ENCODE results near the gene FGD6.

Gene FGD6

GRCh38 chr12:95231190-95231589 lies 13.9 kb upstream of the FGD6 start:
- DNase-seq, result no peak

- DNase-seq, result no peak
These were observed 13.0 kb upstream of the FGD6 start for GRCh38 chr12:95230313-95230712.

DNA sequence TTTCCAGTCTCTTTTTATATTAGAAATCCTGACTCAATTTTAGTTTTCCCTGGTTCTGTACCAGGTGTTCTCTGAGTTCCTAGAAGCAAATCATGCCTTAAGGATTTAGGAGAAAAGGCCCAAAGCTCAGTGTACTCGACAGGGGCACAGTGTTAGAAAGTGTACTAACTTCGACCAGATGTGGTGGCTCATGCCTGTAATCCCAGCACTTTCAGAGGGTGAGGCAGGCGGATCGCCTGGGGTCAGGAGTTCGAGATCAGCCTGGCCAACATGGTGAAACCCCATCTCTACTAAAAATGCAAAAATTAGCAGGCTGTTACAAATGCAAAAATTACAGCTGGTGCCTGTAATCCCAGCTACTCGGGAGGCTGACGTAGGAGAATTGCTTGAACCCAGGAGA lies 12.4 kb upstream of the FGD6 start:
- no peak for DNase-seq

GRCh38 chr12:95228617-95229016 lies 11.3 kb upstream of the FGD6 start:
- DNase-seq, result no peak

DNA sequence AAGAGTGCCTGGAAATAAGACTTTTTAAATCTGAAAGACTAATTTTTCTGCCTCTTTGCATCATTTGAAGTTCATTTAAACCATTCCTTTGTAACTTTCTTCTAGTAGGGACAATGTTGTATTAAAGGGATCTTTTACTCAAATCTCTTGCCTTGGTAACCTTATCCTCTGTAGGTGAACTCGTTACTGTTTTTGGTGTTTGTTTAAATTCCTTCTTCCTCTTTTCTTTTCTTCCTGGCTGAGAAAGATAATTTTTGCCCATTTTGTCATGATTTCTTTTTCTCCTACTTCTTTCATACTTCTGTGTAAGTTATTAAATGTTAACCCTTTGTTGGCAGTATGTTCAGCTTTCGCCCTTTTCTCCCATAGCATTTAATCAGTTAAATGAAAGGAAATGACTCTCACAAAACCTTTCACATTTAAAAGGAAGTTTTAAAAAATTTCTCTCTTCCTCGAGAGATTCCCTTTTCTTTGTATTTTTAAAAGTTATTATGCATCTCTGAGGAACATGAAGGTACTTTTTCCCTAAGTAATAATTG lies 10.6 kb upstream of the FGD6 start:
- no peak for DNase-seq

DNA sequence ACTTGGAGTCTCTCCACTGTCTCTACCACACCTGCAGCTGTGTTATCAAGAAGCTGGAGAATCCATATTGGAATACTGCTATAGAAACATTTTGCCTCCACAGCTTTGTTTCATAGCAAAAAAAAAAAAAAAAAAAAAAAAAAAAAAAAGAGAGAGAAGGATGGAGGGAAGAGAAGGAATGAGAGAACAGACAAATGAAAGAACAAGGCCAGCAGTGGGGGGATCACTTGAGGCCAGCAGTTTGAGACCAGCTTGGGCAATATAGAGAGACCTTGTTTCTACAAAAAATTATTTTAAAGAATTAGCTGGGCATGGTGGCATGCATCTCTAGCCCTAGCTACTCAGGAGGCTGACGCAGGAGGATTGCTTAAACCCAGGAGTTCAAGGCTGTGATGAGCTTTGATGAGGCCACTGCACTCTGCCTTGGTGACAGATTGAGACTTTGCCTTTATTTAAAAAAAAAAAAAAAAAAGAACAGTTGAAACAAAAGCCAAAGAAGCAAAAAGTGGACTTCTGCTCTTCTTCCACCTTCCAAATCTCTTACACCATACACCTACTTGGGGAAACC lies 8.5 kb upstream of the FGD6 start:
- no peak for DNase-seq

DNA sequence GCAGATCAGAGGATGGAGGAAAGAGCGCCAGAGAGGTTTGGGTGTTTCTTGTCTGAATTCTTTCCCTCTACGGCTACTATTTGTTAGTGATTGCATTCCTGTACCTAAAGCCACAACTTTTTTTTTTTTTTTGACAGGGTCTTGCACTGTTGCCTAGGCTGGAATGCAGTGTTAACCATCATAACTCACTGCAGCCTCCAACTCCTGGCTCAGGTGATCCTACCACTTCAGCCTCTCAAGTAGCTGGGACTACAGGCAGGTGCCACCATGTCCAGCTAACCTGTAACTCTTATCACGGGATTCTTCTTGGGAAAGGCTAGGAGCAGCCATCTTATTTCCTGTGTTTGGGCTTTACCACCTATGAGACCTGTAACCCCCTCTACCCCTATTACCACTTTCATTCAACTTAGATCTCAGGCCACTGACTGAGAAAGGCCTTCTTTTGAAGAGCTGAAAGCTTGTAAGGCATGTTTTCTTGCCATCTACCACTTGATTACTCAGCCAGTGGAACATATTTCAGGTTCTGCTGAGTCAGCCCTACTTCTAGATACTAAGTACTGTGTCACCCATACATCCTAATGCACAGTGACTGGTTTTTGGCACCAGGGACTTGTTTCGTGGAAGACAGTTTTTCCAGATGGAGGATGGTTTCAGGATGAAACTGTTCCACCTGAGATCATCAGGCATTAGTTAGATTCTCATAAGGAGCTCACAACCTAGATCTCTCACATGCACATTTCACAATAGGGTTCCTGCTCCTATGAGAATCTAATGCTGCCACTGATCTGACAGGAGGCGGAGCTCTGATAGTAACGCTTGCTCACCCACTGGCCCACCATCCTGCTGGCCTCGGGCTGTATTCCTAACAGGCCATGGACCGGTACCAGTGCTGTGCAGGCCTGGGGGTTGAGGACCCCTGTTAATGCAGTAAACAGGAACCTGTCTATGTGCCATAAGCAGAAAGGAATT lies 7.2 kb upstream of the FGD6 start:
- no peak for DNase-seq

- no peak for DNase-seq
These were observed 3.5 kb upstream of the FGD6 start for GRCh38 chr12:95220726-95221125.

DNA sequence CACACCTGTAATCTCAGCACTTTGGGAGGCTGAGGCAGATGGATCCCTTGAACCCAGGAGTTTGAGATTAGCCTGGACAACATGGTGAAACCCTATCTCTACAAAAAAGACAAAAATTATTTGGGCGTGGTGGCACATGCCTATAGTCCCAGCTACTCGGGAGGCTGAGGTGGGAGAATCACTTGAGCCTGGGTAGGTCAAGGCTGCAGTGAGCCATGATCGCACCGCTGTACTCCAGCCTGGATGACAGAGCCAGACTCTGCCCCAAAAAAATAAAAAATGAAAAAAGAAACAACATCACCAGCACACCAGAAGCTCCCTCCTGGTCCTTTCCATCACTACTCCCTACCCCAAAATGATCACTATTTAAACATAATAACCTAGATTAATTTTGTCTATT lies 2.9 kb upstream of the FGD6 start:
- DNase-seq, result no peak

GRCh38 chr12:95218150-95219133 lies 1.2 kb upstream of the FGD6 start:
- DNase-seq, result peak; percentile 11

DNA sequence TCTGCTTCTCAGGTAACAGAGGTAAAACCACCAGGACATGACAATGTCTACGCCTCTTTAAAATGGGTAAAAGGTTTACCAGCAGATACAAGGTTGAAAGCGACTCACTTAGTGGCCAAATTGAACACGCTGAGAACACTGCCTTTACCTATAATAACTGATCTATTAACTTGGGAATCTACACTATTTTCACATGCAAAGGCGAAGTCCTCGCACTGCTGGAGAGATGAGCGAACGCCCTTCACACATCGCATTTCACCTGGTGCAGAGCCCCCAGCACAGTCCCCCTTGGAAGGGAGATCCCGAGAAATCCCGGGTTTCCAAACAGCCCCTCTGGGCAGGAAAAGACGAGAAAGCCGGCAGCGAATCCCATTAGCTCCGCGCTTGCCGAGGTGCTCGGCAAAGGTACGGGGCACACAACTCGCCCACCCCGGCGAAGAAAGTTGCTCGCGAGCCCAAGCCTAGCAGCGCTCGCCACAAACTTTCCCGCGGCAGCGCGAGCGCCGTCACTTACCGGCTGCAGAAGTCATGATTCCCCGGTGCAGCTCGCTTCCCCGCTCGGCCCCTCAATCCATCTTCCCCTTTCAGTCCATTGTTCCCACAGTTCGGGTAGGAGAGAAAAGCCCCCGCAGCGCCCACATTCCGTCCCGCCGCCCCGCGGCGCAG lies 423 bp downstream of the FGD6 start:
- no peak for DNase-seq

DNA sequence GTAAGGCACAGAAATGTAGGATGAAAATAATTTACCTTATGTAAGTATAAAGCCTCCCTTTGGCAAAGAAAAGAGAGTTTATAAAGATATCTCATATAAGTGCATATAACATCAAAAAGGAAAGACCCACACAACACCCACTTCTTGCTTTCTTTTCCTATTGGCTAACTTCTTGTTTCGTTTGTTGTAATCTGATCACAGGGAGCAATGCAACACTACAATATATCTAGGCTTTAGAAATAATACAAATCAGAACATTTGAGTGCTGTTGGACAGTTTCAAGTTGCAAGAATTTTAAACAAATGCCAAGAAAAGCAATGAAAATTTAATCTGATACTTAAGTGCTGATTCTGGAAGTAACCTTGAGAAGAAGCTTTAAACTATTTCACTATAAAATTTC lies 1.3 kb downstream of the FGD6 start:
- no peak for DNase-seq

- no peak for DNase-seq
These were observed 2.8 kb downstream of the FGD6 start for GRCh38 chr12:95214466-95214865.

DNA sequence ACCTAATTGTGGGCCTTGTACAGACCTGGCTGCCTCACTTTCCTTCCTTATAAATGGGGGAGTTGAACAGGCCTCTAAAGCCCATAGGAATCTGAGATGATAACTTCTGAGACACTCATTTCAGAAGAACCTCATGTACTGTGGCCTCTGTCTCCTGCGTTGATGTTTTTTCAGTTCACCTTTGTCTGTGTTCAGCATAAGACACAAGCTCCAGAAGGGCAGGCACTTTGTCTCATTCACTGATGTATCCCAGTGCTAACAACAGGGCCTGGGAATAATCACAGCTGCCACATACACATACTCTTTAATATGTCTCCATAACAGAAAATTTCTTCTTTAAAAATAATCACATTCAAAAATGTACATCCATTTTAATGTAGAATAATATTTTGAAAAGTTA lies 3.3 kb downstream of the FGD6 start:
- DNase-seq, result no peak

GRCh38 chr12:95213119-95213518 lies 4.1 kb downstream of the FGD6 start:
- DNase-seq, result no peak

GRCh38 chr12:95212586-95212985 lies 4.7 kb downstream of the FGD6 start:
- no peak for DNase-seq

DNA sequence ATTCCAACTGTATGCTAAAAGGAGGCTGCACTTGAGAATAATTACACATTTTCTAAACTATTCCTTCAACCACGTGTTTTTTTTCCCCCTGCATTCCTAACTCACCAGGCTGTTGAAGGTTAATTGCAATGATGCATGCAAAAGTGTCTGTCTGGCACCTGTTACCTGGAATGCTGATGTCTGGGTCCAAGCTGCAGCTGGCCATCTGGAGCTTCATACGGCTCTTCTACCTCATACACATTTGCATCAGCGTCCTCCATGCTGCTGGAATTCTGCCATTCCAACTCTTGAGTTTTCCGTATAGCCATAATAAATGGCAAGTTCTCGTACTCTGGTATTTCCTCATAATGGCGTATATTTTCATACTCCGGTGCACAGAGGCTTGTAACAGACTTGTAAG lies 8.6 kb downstream of the FGD6 start:
- DNase-seq, result no peak

- no peak for DNase-seq
These were observed 9.9 kb downstream of the FGD6 start for GRCh38 chr12:95207407-95207806.

DNA sequence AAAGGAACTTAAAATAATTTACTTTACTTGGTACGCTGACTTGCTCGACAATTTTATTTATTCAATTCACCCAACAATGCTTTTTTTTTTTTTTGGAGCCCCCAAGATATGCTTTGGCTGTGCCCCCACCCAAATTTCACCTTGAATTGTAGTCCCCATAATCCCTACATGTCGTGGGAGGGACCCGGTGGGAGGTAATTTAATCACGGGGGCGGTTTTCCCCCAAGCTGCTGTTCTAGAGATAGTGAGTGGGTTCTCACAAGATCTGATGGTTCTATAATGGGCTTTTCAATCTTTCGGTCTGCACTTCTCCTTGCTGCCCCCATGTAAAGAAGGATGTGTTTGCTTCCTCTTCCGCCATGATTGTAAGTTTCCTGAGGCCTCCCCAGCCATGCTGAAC lies 10.4 kb downstream of the FGD6 start:
- DNase-seq, result no peak

DNA sequence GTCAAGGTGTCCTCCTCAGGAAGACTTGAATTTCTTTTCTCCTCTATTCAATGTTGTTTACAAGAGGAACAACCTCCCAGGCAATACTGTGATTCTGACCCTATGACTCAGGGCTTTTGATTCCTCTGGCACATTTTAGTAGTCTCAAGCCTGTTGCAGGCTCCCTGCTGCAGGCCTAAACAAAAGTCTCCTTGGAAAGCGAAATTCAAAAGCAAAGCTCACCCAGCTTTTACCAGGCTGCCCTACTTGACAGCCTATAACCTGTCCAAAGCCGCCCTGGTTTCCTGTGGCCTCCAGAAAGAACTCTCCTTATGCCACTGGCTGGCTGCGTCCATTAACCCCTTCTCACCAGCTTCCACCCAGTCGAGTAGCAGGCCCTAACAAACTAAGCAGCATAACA lies 11.6 kb downstream of the FGD6 start:
- no peak for DNase-seq

- DNase-seq, result no peak
These were observed 12.1 kb downstream of the FGD6 start for GRCh38 chr12:95205016-95205624.

All from CD4-positive, alpha-beta T cell treated with Interferon gamma for 1 hour (primary cell).